NT2/D1 (cell line): ENCODE results near the gene MTMR8.
A peak's percentile ranks its signal among the peaks of the same experiment; 100 is the strongest.
"Not testable (repeated sequence)": the region's sequence is repeated elsewhere in the genome, so short reads cannot be mapped to it uniquely, and the experiment has no call there.

Experiments used
- DNase-seq: peaks from one replicate; pipeline ENCODE4 v3.0.0-alpha.2; 2011; ENCODE audit warnings: low read depth, low spot score
- H3K27me3 ChIP-seq: 2 replicates; pipeline ENCODE4 v1.6.0; 2011; ENCODE audit warnings: mild to moderate bottlenecking; ENCODE audit not compliant: insufficient read length, insufficient read depth
- H3K36me3 ChIP-seq: 2 replicates; pipeline ENCODE4 v1.6.1; 2011; ENCODE audit warnings: mild to moderate bottlenecking, low read length, mixed read lengths; ENCODE audit not compliant: insufficient read depth, insufficient read length
- H3K4me1 ChIP-seq: 2 replicates; pipeline ENCODE4 v1.5.1; 2011; ENCODE audit not compliant: insufficient read depth, insufficient read length
- H3K4me3 ChIP-seq: 2 replicates; pipeline ENCODE4 v1.5.1; 2011; ENCODE audit warnings: low read depth; ENCODE audit not compliant: insufficient read length
- H3K9ac ChIP-seq: 2 replicates; pipeline ENCODE4 v1.6.0; 2011; ENCODE audit warnings: low read depth; ENCODE audit not compliant: insufficient read length
- H3K9me3 ChIP-seq: 2 replicates; pipeline ENCODE4 v1.5.1; 2011; ENCODE audit warnings: mild to moderate bottlenecking, low read length; ENCODE audit not compliant: insufficient read depth
- SUZ12 ChIP-seq: IDR thresholded peaks from 2 replicates; pipeline ENCODE4 v1.6.1; 2011; ENCODE audit not compliant: insufficient read length, insufficient read depth; ENCODE audit errors: extremely low read depth
- YY1 ChIP-seq: IDR thresholded peaks from 2 replicates; pipeline ENCODE4 v1.6.1; 2011; ENCODE audit not compliant: insufficient read length, insufficient read depth
- ZNF274 ChIP-seq: IDR thresholded peaks from 2 replicates; pipeline ENCODE4 v1.6.1; 2011; ENCODE audit warnings: mild to moderate bottlenecking, low read depth, low read length

The MTMR8 gene

DNA sequence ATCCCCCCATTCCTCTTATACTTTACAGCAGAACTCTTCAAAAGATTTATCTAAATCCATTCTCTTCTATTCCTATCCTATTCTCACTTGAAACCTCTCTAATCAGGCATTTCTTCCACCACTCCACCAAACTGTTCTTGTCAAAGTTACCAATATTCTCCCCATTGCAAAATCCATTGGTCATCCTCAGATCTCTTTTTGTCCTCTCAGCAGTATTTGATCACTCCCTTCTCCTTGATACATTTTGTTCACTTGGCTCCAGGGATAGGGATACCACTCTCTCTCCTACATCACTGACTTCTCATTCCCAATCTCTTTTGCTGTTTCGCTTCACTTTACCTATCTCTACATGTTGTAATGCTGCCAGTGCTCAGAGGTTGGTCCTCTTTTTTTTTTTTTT lies 2.8 kb upstream of the MTMR8 start:
- TF ChIP-seq YY1: no peak
- TF ChIP-seq SUZ12: no peak
- no peak for TF ChIP-seq ZNF274
- Histone ChIP-seq H3K4me3 (no peak overlapping the region), H3K4me1 (peaks cover 2% of the 10 kb centered on the region), H3K9me3 (no peaks in the 10 kb centered on the region), H3K9ac (no peak overlapping the region), H3K27me3 (no peaks in the 10 kb centered on the region), H3K36me3 (no peaks in the 10 kb centered on the region)
- no peak for DNase-seq

GRCh38 chrX:64395568-64395929 lies 297 bp upstream of the MTMR8 start:
- no peak for DNase-seq
- peak overlapping the region; percentile 71 for H3K4me3 ChIP-seq
- TF ChIP-seq YY1: no peak
- no peak for TF ChIP-seq SUZ12
- TF ChIP-seq ZNF274: no peak
- H3K9me3 ChIP-seq: no peaks in the 10 kb centered on the region
- no peak overlapping the region for H3K9ac ChIP-seq
- peaks cover 2% of the 10 kb centered on the region for H3K4me1 ChIP-seq
- H3K27me3 ChIP-seq: no peaks in the 10 kb centered on the region
- no peaks in the 10 kb centered on the region for H3K36me3 ChIP-seq

- peak overlapping the region; percentile 63 for H3K9ac ChIP-seq
Observed at GRCh38 chrX:64394059-64394873, 986 bp downstream of the MTMR8 start.

GRCh38 chrX:64389489-64389888 lies 5.8 kb downstream of the MTMR8 start:
- no peaks in the 10 kb centered on the region for H3K36me3 ChIP-seq

More at GRCh38 chrX:64394059-64394873, 986 bp downstream of the MTMR8 start:
- no peak for DNase-seq
- Histone ChIP-seq H3K9me3 (no peaks in the 10 kb centered on the region), H3K36me3 (no peaks in the 10 kb centered on the region), H3K27me3 (no peaks in the 10 kb centered on the region), H3K4me1 (peaks cover 2% of the 10 kb centered on the region), H3K4me3 (peak overlapping the region; percentile 71)
- TF ChIP-seq SUZ12 (no peak), YY1 (no peak), ZNF274 (no peak)

GRCh38 chrX:64380789-64381188 lies 14.5 kb downstream of the MTMR8 start:
- H3K4me1 ChIP-seq, H3K27me3 ChIP-seq, H3K36me3 ChIP-seq, H3K4me3 ChIP-seq, H3K9ac ChIP-seq, DNase-seq: not testable (repeated sequence)
- H3K9me3 ChIP-seq: peaks cover 47% of the 10 kb centered on the region; the same call in 1 of the 2 replicates

More at GRCh38 chrX:64389489-64389888, 5.8 kb downstream of the MTMR8 start:
- TF ChIP-seq SUZ12 (no peak), YY1 (no peak), ZNF274 (no peak)
- no peak for DNase-seq
- no peaks in the 10 kb centered on the region for H3K4me1 ChIP-seq
- H3K9ac ChIP-seq: no peak overlapping the region
- no peaks in the 10 kb centered on the region for H3K27me3 ChIP-seq
- peaks cover 11% of the 10 kb centered on the region; the same call in 1 of the 2 replicates for H3K9me3 ChIP-seq
- no peak overlapping the region for H3K4me3 ChIP-seq

DNA sequence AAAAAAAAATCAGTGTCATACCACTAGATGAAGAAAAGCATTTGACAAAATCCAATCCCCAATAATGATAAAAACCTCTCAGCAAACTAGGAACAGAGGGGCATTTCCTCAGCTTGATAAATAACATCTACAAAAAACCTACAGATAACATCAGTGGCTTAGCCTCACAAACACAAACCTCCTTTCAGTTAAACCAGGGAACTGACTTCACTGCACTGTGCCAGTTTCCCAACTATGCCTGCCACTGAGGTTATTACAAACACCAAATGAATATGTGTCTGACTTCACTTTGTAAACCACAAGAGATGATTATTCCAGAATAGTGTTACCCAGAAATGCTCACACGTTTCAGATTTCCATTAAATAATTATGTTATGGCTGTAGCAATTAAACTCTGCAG lies 15.3 kb downstream of the MTMR8 start:
- no peaks in the 10 kb centered on the region for H3K4me1 ChIP-seq
- peaks cover 46% of the 10 kb centered on the region; the same call in 1 of the 2 replicates for H3K9me3 ChIP-seq
- H3K9ac ChIP-seq: no peak overlapping the region
- no peaks in the 10 kb centered on the region for H3K36me3 ChIP-seq
- DNase-seq: no peak
- no peak for TF ChIP-seq SUZ12
- no peak for TF ChIP-seq ZNF274
- TF ChIP-seq YY1: no peak
- H3K27me3 ChIP-seq: no peaks in the 10 kb centered on the region
- H3K4me3 ChIP-seq: no peak overlapping the region

GRCh38 chrX:64377753-64378152 lies 17.5 kb downstream of the MTMR8 start:
- Histone ChIP-seq H3K36me3 (no peaks in the 10 kb centered on the region), H3K4me3 (no peak overlapping the region), H3K27me3 (no peaks in the 10 kb centered on the region), H3K9ac (no peak overlapping the region), H3K4me1 (no peaks in the 10 kb centered on the region), H3K9me3 (peaks cover 36% of the 10 kb centered on the region; the same call in 1 of the 2 replicates)
- TF ChIP-seq ZNF274: no peak
- no peak for TF ChIP-seq YY1
- TF ChIP-seq SUZ12: no peak
- DNase-seq: no peak

DNA sequence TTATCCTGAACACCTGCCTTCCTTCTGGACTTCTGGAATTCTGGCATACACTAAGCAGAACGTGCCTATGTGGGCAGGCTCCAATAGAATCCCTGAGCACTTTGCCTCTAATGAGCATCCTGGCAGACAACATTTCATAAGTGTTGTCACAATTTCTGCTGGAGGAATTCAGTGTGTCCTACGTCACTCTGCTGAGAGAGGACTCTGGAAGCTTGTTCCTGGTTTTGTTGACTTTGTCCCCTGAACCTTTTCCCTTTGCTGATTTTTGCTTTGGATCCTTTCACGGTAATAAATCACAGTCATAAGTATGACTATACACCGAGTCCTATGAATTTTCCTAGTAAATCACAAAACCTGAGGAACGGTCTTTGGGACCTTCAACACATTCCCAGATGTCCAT lies 43.2 kb downstream of the MTMR8 start:
- no peaks in the 10 kb centered on the region for H3K9me3 ChIP-seq
- no peak overlapping the region for H3K9ac ChIP-seq
- H3K36me3 ChIP-seq: no peaks in the 10 kb centered on the region
- TF ChIP-seq ZNF274 (no peak), YY1 (no peak), SUZ12 (no peak)
- no peak overlapping the region for H3K4me3 ChIP-seq
- no peaks in the 10 kb centered on the region for H3K27me3 ChIP-seq
- no peaks in the 10 kb centered on the region for H3K4me1 ChIP-seq
- DNase-seq: no peak
